KOPT-K1 (cell line): ENCODE data around the gene IFNK.

ENCODE experiments used
- H3K27ac ChIP-seq: fragments of 200-600 bp; sonication (generic); 2 replicates; pipeline ENCODE4 v1.5.1; 2016; ENCODE audit warnings: antibody characterized with exemption, mild to moderate bottlenecking, low read depth, low read length; ENCODE audit not compliant: poor library complexity, severe bottlenecking
- H3K36me3 ChIP-seq: fragments of 200-600 bp; sonication (generic); 2 replicates; pipeline ENCODE4 v1.5.1; 2017; ENCODE audit warnings: antibody characterized with exemption, mild to moderate bottlenecking, low read length, moderate library complexity; ENCODE audit not compliant: insufficient read depth
- H3K9me3 ChIP-seq: fragments of 200-600 bp; sonication (generic); 2 replicates; pipeline ENCODE4 v1.5.1; 2017; ENCODE audit warnings: antibody characterized with exemption, low read length, mild to moderate bottlenecking; ENCODE audit not compliant: insufficient read depth, poor library complexity, severe bottlenecking

IFNK gene

GRCh38 chr9:27524236-27524635 lies at the start of gene IFNK:
IFNK (plus strand) TSS chr9:27524290; CDS start chr9:27524337, 47 bp downstream.
- Histone ChIP-seq H3K27ac (no peak within 1 kb of the TSS), H3K9me3 (no peaks in the 10 kb centered on the region), H3K36me3 (no peaks in the 10 kb centered on the region)

GRCh38 chr9:27474305-27474704 lies 49.8 kb upstream of the IFNK start:
- peaks cover 8% of the 10 kb centered on the region for H3K9me3 ChIP-seq
- H3K36me3 ChIP-seq = no peaks in the 10 kb centered on the region
- H3K27ac ChIP-seq = no peak overlapping the region

GRCh38 chr9:27475057-27475595 lies 49.0 kb upstream of the IFNK start:
- Histone ChIP-seq H3K27ac (no peak overlapping the region), H3K9me3 (peaks cover 8% of the 10 kb centered on the region), H3K36me3 (no peaks in the 10 kb centered on the region)

- Histone ChIP-seq H3K9me3 (peaks cover 8% of the 10 kb centered on the region), H3K36me3 (no peaks in the 10 kb centered on the region), H3K27ac (no peak overlapping the region)
Measured at GRCh38 chr9:27476870-27477515, 47.1 kb upstream of the IFNK start.

GRCh38 chr9:27478322-27478721 lies 45.8 kb upstream of the IFNK start:
- peaks cover 8% of the 10 kb centered on the region for H3K9me3 ChIP-seq
- no peak overlapping the region for H3K27ac ChIP-seq
- no peaks in the 10 kb centered on the region for H3K36me3 ChIP-seq

GRCh38 chr9:27482709-27483108 lies 41.4 kb upstream of the IFNK start:
- H3K27ac ChIP-seq = no peak overlapping the region
- H3K9me3 ChIP-seq = peaks cover 8% of the 10 kb centered on the region
- no peaks in the 10 kb centered on the region for H3K36me3 ChIP-seq

GRCh38 chr9:27483576-27483975 lies 40.5 kb upstream of the IFNK start:
- peaks cover 7% of the 10 kb centered on the region for H3K9me3 ChIP-seq
- no peaks in the 10 kb centered on the region for H3K36me3 ChIP-seq
- no peak overlapping the region for H3K27ac ChIP-seq

GRCh38 chr9:27485158-27485557 lies 38.9 kb upstream of the IFNK start:
- Histone ChIP-seq H3K9me3 (no peaks in the 10 kb centered on the region), H3K27ac (no peak overlapping the region), H3K36me3 (no peaks in the 10 kb centered on the region)

- Histone ChIP-seq H3K36me3 (no peaks in the 10 kb centered on the region), H3K27ac (no peak overlapping the region), H3K9me3 (no peaks in the 10 kb centered on the region)
Measured at GRCh38 chr9:27487128-27487640, 36.9 kb upstream of the IFNK start.

GRCh38 chr9:27487927-27488326 lies 36.2 kb upstream of the IFNK start:
- Histone ChIP-seq H3K9me3 (no peaks in the 10 kb centered on the region), H3K27ac (no peak overlapping the region), H3K36me3 (no peaks in the 10 kb centered on the region)

- no peaks in the 10 kb centered on the region for H3K9me3 ChIP-seq
- no peak overlapping the region for H3K27ac ChIP-seq
- H3K36me3 ChIP-seq = no peaks in the 10 kb centered on the region
Measured at GRCh38 chr9:27489087-27489876, 34.8 kb upstream of the IFNK start.

- Histone ChIP-seq H3K27ac (no peak overlapping the region), H3K36me3 (no peaks in the 10 kb centered on the region), H3K9me3 (no peaks in the 10 kb centered on the region)
Measured at GRCh38 chr9:27491154-27491553, 32.9 kb upstream of the IFNK start.

- H3K27ac ChIP-seq = no peak overlapping the region
- H3K9me3 ChIP-seq = no peaks in the 10 kb centered on the region
Measured at GRCh38 chr9:27495480-27496134, 28.5 kb upstream of the IFNK start.

GRCh38 chr9:27496135-27496504 lies 28.0 kb upstream of the IFNK start:
- Histone ChIP-seq H3K27ac (no peak overlapping the region), H3K9me3 (no peaks in the 10 kb centered on the region), H3K36me3 (no peaks in the 10 kb centered on the region)

More at GRCh38 chr9:27495480-27496134, 28.5 kb upstream of the IFNK start:
- H3K36me3 ChIP-seq = no peaks in the 10 kb centered on the region

- Histone ChIP-seq H3K36me3 (no peaks in the 10 kb centered on the region), H3K27ac (no peak overlapping the region), H3K9me3 (no peaks in the 10 kb centered on the region)
Measured at GRCh38 chr9:27497883-27498417, 26.1 kb upstream of the IFNK start.
